GM19452 (cell line): ENCODE measurements around the gene DPYD.

Experiments used
- ATAC-seq: cut with Tn5 transposase; IDR thresholded peaks from one replicate; pipeline ENCODE4 v1.9.1; 2021; ENCODE audit not compliant: unreplicated experiment

DPYD gene

GRCh38 chr1:97630948-97631347 lies 289.9 kb downstream of the DPYD start:
- ATAC-seq, result no peak

DNA sequence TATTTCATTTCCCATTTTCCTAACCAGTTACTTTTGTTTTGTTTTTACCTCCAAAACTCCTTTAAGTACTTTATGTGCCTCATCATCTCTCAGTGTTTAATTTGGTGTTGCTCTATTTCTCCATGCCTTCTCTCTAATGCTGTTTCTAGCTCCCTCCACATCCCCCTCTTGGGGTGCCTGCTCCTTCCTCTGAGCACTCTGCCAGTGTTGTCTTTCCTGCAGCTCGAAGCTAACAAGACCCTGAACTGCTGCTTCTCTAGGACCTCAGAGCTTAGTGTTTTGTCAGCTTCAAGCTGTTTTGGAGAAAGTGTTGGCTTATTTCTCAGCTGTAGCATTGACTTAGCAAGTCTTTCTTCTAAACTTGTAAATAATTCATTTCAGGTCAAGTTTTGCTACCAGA lies 290.6 kb downstream of the DPYD start:
- ATAC-seq, result no peak

DNA sequence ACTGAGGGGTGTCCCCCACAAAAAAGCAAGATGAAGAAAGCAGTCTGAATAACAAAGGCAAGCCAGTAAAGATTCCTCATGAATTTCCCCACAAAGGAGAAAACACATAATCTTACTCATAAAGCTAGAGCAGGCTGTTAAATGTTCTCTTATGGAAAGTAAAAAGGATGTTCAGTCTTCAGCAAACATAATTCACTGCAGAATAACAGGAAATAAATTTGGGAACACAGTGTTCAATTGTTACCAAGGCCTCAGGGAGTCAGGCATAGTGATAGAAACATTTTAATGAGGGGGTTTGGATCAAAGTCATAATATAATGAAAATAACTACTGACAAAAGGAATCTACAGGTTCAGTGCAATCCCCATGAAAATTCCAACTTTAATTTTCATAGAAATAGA lies 297.6 kb downstream of the DPYD start:
- no peak for ATAC-seq

DNA sequence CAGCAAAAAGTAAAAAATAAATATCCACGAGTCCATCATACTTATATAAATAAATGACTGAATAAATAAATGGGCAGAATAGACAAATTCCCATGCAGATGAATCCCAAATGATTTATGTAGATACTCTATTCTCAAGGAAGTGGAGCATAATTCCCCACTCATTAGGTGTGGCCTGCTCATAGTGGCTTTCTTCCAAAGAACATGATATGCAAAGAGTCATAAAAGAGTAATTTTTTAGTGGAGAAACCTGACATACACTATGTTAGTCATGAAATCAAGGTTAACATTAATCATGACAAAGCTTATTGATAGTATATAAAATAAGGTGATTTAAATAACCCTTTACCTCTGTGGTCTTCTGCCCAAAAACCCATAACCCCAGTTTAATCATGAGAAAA lies 298.9 kb downstream of the DPYD start:
- no peak for ATAC-seq

DNA sequence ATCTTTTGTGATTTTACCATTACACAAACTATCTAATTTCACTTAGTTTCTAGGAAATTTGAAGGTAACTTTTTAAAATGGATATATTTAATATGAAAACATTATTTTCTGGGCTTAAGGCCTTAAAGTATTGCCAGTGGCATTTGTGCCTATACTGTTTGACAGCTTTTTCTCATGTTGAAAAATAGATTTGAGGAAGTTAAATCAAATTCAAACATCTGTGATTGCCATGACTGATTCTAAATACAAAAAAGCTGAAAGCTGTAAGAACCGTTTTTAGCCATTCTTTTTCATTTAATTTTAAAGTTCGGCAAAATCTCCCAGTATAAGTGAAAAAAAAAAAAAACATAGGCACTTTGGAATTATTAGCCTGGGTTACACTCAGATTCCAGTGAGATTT lies 301.1 kb downstream of the DPYD start:
- ATAC-seq, result no peak

DNA sequence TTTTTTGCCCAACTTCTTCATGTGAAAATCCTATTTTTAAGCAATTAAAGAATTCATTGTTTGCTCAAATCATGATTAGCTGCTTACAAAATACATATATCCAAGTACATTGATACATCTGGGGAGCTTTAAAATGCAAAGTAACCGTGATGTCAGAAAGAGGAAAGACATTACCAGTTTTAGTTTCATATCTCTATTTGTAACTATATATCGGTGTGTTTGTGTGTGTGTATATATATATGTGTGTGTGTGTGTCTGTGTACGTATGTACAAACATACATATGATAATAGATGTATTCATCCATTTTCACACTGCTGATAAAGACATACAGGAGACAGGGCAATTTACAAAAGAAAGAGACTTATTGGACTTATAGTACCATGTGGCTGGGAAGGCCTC lies 310.1 kb downstream of the DPYD start:
- peak; percentile 66 for ATAC-seq

DNA sequence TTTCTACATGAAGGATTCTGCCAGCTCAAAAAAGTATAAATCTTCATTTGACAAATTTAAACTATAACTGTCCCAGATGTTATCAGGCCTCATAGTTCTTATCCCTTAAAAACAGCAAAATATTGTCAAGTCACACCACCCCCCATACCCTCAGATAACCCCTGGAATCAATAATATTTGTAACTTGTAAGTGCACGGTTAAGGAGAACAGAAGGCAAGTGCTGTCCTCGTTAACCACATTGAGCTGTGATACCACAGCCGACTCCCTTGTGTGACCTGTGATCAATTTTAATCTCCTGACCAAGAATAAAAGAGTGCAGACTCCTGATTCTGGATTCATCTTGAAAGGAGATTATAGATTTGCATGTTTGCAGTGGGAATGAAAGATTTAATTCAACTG lies 310.7 kb downstream of the DPYD start:
- ATAC-seq, result no peak

DNA sequence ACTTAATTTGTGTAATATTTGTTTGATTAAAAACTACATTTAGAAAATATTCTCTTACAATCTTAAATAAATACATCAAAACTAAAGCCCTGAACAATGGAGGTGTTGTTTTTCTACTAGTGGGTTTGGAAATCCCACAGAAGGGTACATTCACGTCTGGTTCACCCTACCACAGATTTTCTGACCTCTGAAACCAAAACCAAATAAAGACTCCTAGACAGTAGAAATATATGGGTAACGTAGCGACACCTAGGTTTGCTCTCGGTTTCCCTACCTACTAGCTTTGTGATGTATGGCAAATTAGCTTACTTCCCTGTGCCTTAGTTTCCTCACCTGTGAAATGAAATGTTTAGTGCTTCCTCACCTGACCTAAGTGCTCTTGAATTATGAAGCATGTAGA lies 312.6 kb downstream of the DPYD start:
- no peak for ATAC-seq

DNA sequence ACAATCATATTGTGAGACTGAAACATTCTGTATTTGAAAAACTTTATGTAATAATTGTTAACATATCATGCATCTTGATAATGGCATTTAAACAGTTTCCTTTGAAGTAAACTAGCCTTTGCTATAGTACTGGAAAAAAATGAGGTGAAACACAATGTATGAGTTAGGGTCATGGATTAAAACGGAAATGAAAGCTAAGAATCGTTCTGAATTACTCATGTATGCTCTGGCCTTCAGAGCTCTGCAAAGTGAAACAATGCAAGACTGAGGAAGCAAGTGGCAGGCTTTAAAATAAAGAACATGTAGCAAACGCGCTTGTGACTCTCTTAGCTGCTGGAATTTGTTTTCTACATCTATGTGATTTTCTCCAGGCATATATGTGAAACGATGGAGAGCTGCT lies 317.1 kb downstream of the DPYD start:
- no peak for ATAC-seq

DNA sequence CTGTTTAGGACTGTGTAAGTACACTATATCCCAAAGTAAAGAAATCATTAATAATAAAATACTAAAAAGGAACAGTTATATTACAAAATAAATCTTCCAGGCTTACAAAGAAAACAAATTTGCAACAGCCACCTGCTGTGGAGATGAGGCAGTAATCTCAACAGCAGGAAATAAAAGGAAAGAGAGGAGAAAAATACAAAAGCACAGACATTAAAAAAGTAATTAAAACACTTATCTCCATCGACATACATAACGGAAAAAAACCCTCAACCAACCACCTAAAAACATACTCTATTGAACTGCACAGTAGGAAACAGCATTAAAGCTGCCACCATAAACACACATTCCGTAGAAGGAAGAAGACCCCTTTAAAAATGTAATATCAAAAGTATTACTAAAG lies 317.6 kb downstream of the DPYD start:
- ATAC-seq, result no peak

DNA sequence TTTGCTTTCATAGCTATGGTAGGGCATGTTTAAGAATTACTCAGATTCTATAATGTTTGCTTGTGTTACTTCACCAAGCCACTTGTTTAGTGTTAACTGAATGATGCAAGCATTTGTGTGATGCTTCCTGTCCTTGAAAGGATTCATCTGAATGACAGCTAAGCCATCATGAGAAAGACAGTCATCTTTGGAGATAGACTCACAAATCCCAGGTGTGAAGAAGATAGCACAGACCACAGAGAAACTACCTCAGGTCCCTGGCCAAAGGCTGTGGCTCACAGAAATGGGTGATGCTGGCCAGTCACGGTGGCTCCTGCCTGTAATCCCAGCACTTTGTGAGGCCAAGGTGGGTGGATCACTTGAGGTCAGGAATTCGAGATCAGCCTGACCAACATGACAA lies 321.4 kb downstream of the DPYD start:
- no peak for ATAC-seq

DNA sequence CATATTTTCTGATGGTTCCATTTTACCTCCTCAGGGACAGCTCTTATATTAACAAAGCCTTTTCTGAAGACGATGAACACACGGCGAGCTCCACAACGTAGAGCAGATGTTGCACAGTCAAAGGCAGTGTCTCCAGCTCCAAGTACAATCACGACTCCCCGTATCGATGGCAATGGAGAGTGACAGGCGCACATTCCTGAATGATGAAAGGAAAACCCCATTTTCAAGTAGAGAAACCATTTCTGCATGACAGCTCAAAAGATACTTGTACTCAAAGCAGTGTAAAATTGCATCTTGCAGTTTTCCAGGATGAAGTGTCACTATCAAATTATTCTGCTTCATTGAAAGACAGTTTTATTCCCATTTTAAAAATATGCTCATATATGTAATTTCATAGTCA lies 327.6 kb downstream of the DPYD start:
- ATAC-seq, result no peak

DNA sequence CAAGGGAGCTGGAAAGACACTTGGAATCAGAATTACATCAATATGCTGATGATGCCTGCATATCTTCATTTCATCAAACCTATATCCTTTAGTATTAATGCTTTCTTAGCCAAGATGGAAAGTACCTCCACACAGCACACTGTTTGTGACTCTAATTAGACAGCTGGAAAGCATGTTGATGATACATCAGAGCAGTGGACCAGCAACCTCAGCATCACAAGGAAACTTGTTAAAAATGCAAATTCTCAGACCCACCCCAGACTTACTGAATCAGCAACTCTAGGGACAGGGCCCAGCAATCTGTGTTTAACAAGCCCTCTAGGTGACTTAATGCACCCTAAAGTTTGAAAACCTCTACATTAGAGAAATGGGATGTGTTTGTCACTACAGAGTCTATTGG lies 332.1 kb downstream of the DPYD start:
- no peak for ATAC-seq

- no peak for ATAC-seq
These were observed 339.2 kb downstream of the DPYD start for GRCh38 chr1:97581614-97582051.

GRCh38 chr1:97577613-97578012 lies 343.2 kb downstream of the DPYD start:
- no peak for ATAC-seq

GRCh38 chr1:97573553-97573952 lies 347.3 kb downstream of the DPYD start:
- no peak for ATAC-seq

DNA sequence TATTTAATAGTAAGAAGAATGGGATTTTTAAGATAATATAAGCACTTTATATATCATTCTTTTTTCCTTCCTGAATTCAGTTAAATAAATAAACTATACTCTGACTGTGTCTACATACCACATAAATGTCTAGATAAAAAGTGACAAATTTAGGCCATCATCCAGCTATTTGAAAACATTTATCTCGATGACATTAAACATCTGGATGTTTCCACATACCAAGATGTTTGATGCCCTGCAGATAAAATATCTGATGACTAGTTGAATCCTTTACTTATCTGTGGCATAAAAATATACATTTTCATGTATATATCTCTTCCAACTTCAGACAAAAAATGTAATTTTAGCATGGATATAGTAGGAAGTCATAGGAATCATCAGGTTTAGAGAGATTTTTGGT lies 348.3 kb downstream of the DPYD start:
- no peak for ATAC-seq

GRCh38 chr1:97571760-97572159 lies 349.1 kb downstream of the DPYD start:
- no peak for ATAC-seq

DNA sequence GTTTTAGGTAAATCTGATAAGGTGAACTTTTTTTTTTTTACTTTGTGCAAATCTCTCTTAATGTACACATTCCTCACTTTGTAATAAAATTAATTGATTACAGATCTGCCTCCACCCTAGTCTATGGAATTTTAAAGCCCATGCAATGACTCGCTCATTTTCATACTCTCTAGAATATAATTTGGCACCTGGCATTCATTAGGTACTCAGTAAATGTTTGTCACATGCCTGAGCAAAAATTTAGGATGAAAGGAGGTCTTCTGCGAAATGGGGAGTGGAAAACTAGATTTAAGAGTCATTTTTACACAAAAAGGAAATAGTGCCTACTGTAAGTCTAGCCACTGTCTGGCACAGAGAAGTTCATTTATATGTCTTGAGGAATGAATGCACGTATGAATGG lies 350.1 kb downstream of the DPYD start:
- no peak for ATAC-seq

- no peak for ATAC-seq
These were observed 353.7 kb downstream of the DPYD start for GRCh38 chr1:97567000-97567749.

DNA sequence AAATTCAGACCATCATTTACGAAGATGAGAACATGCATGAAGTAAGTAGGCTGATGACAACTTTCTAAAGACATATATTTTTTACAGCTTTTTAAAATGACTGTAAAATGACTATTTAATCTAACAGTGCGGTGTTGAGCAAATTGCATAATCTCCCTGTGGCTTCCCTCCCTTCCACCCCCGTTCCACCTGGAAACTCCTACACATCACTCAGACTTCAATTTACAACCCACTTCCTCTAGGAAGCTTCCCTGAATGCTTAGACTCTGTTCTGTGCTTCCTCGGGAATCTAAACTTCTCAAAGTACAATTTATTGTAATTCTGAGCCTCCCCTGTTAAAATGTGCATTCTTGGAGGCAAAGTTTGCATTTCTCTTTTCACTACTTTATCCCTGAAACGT lies 354.9 kb downstream of the DPYD start:
- no peak for ATAC-seq

GRCh38 chr1:97563926-97564325 lies 356.9 kb downstream of the DPYD start:
- no peak for ATAC-seq

DNA sequence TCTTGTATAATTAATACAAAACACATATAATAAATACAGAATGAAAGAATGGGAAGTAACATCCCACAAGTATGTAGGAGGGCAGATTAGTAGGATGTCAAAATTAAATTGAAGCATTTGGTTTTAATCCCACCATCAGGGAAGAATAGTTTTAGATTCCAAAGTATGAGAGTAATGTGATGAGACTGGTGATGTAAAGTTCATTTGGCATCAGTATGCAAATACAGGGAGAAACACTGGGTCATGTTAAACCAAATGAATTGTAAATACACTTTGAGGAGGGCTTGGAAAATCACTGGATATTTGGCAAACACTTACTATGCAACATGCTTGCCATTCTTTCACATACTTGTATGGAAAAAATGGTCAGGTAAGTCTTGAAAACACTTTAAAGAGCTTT lies 358.8 kb downstream of the DPYD start:
- ATAC-seq, result no peak
